Measurements from ENCODE around the gene PPP4C.

Gene PPP4C

DNA sequence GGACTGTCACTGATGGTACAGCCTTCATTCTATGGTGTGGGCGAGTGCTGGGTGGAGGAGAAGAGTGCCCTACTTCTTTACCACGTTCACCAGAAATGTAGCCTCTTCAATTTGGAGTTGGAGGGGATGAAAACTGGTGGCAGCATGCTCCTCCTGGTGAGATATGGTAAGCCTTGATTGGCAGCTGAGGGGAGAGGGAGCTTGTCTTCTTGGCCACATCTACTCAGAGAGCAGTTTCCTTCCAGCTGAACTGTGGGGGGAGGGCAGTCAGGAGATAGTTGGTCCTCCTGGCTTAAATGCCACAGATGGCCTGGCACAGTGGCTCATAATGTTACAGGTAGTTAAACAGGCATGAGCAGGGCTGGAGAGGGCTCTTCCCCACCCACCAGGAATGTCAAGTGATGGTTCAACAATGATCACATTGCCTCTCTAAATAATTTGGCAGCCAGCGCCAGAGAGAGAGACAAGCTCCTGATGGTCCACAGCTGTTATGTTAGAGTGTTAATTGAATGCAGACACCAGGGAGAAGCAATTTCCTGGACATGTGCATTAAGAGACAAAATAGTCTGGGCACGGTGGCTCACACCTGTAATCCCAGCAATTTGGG lies 56.2 kb downstream of the PPP4C start:
- DNase-seq, result no peak

DNA sequence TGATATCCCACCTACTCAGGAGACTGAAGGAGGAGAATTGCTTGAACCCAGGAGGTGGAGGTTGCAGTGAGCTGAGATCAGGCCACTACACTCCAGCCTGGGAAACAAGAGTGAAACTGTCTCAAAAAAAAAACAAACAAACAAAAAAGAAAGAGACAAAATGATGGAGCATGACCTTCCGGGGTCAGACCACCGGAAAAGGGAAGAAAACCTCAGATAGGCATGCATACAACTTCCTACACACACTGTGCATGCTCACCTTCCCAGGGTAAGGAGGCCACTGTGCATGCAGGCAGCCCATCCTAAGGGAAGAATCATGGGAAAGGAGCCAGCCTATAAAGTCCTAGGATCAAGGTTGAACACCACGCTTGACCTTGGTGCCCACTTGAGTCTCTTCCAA lies 56.8 kb downstream of the PPP4C start:
- DNase-seq, result no peak

Data from inflammatory macrophage (primary cell).